Mucosa of descending colon (tissue), 3 donors: Measurements from ENCODE around the gene SHISA7. TPM values are rescaled to one million over a fixed set of nuclear protein-coding genes. Genes with fewer than 3 reads are reported as not detected.

ENCODE experiments used
- ATAC-seq: fragments of 200-7000 bp; cut with Tn5 transposase; one replicate; pipeline ENCODE4 v1.9.1; 2020; ENCODE audit warnings: mild to moderate bottlenecking, moderate library complexity
- DNase-seq, 3 donors: peaks; one replicate each; pipeline ENCODE4 v3.0.0-alpha.2; 2020
- H3K36me3 ChIP-seq: fragments of 200-600 bp; one replicate; pipeline ENCODE4 v1.8.0; 2021; ENCODE audit warnings: low read depth, mild to moderate bottlenecking
- H3K4me1 ChIP-seq: fragments of 200-600 bp; one replicate; pipeline ENCODE4 v1.8.0; 2021; ENCODE audit warnings: low read depth, mild to moderate bottlenecking
- H3K4me3 ChIP-seq: fragments of 200-600 bp; one replicate; pipeline ENCODE4 v1.8.0; 2021; ENCODE audit warnings: mild to moderate bottlenecking
- H3K9me3 ChIP-seq: fragments of 200-600 bp; one replicate; pipeline ENCODE4 v1.8.0; 2021; ENCODE audit warnings: mild to moderate bottlenecking
- CTCF ChIP-seq: fragments of 200-600 bp; IDR thresholded peaks from one replicate; pipeline ENCODE4 v1.8.0; 2022; ENCODE audit warnings: antibody characterized with exemption, mild to moderate bottlenecking
- intact Hi-C, 2 donors: fragments of 100-400 bp; cut with DNase I in 1 of 2; cut with micrococcal nuclease in 1 of 2; formaldehyde crosslinking; loops; one replicate each; pipeline versions ENCODE4 v1.11.0 to v1.11.1; 2022; cut with DNase I, micrococcal nuclease
- total RNA-seq, 3 donors: library from RNA; stranded (reverse); fragmentation: NEBNext Ultra II Directional in 2 of 3; extraction: Animal tissue kit (Norgen Biotek cat#: 25700) in 2 of 3; gene quantifications; one replicate each; pipeline versions ENCODE4 v1.2.1 to v1.2.4, GENCODE V29; 2021 to 2023
- donor health status: DM: no; HTN: no; CAD: no; lungs with moderate emphysema.
- donor health status: DM: no; HTN: no; CAD: no.
- donor health status: DM: no; HTN: yes; CAD: no.

Gene SHISA7
- total RNA-seq, 3 donors from 2014 or later: 0.35 TPM; not detected in 2

- TF ChIP-seq CTCF: no peak
- DNase-seq: no peak
- intact Hi-C loops: no loop called here
- Histone ChIP-seq H3K36me3 (no peaks in the 10 kb centered on the region), H3K4me3 (no peak overlapping the region), H3K9me3 (no peaks in the 10 kb centered on the region), H3K4me1 (peaks cover 12% of the 10 kb centered on the region)
- ATAC-seq: no peak
Observed at GRCh38 chr19:55473225-55474012, 30.3 kb upstream of the SHISA7 start.

GRCh38 chr19:55472463-55472862 lies 29.4 kb upstream of the SHISA7 start:
- TF ChIP-seq CTCF: no peak
- Histone ChIP-seq H3K4me3 (no peak overlapping the region), H3K4me1 (peaks cover 12% of the 10 kb centered on the region), H3K36me3 (no peaks in the 10 kb centered on the region), H3K9me3 (no peaks in the 10 kb centered on the region)
- DNase-seq: no peak
- intact Hi-C loops: no loop called here
- peak; percentile 10 for ATAC-seq

GRCh38 chr19:55471266-55471665 lies 28.2 kb upstream of the SHISA7 start:
- ATAC-seq (no peak), DNase-seq (no peak)
- no peaks in the 10 kb centered on the region for H3K36me3 ChIP-seq
- intact Hi-C loops: no loop called here
- H3K9me3 ChIP-seq: no peaks in the 10 kb centered on the region
- TF ChIP-seq CTCF: no peak
- no peak overlapping the region for H3K4me3 ChIP-seq
- peaks cover 11% of the 10 kb centered on the region for H3K4me1 ChIP-seq

GRCh38 chr19:55468054-55468393 lies 24.9 kb upstream of the SHISA7 start:
- Histone ChIP-seq H3K9me3 (no peaks in the 10 kb centered on the region), H3K4me1 (peaks cover 6% of the 10 kb centered on the region), H3K36me3 (no peaks in the 10 kb centered on the region), H3K4me3 (no peak overlapping the region)
- DNase-seq (no peak), ATAC-seq (no peak)
- intact Hi-C loops: loop anchor here in 1 of 2 donors (2.0 kb wide), 1 partner anchor 37 kb away; no protein-coding TSS in a partner anchor
- TF ChIP-seq CTCF: no peak

- peak; percentile 97 for TF ChIP-seq CTCF
- Histone ChIP-seq H3K4me3 (no peak overlapping the region), H3K36me3 (no peaks in the 10 kb centered on the region), H3K9me3 (no peaks in the 10 kb centered on the region), H3K4me1 (peaks cover 6% of the 10 kb centered on the region)
- ATAC-seq (peak; percentile 91), DNase-seq (peak; percentile 67 to 83 (median 76))
- intact Hi-C loops: loop anchor here in 1 of 2 donors (2.0 kb wide), 1 partner anchor 37 kb away; no protein-coding TSS in a partner anchor
Observed at GRCh38 chr19:55467236-55468053, 24.3 kb upstream of the SHISA7 start.
